Measurements from ENCODE around the gene SF3B2.
A peak's percentile ranks its signal among the peaks of the same experiment; 100 is the strongest.

SF3B2 gene

GRCh38 chr11:66050581-66051231 lies 1.5 kb upstream of the SF3B2 start:
- H3K4me3 ChIP-seq (ENCODE audit: low read depth, low read length), result no peak overlapping the region
- TF ChIP-seq CTCF (IDR thresholded peaks at IDR 0.05; ENCODE audit: insufficient read depth, low read depth, low read length, missing control alignments), result no peak
- DNase-seq (ENCODE audit: low read depth), result no peak

- H3K4me3 ChIP-seq (ENCODE audit: low read depth, low read length), result peak overlapping the region; percentile 54
- no peak for DNase-seq (ENCODE audit: low read depth)
- TF ChIP-seq CTCF (IDR thresholded peaks at IDR 0.05; ENCODE audit: insufficient read depth, low read depth, low read length, missing control alignments), result no peak
Measured at GRCh38 chr11:66051371-66051765, 796 bp upstream of the SF3B2 start.

GRCh38 chr11:66052664-66052982 lies 459 bp downstream of the SF3B2 start:
- no peak for DNase-seq (ENCODE audit: low read depth)
- H3K4me3 ChIP-seq (ENCODE audit: low read depth, low read length), result peak overlapping the region; percentile 83
- no peak for TF ChIP-seq CTCF (IDR thresholded peaks at IDR 0.05; ENCODE audit: insufficient read depth, low read depth, low read length, missing control alignments)

GRCh38 chr11:66055021-66055420 lies 2.9 kb downstream of the SF3B2 start:
- TF ChIP-seq CTCF (IDR thresholded peaks at IDR 0.05; ENCODE audit: insufficient read depth, low read depth, low read length, missing control alignments), result no peak
- no peak for DNase-seq (ENCODE audit: low read depth)
- no peak overlapping the region for H3K4me3 ChIP-seq (ENCODE audit: low read depth, low read length)

- no peak for DNase-seq (ENCODE audit: low read depth)
- H3K4me3 ChIP-seq (ENCODE audit: low read depth, low read length), result no peak overlapping the region
- TF ChIP-seq CTCF (IDR thresholded peaks at IDR 0.05; ENCODE audit: insufficient read depth, low read depth, low read length, missing control alignments), result no peak
Measured at GRCh38 chr11:66056501-66056900, 4.3 kb downstream of the SF3B2 start.

GRCh38 chr11:66059966-66060680 lies 8.0 kb downstream of the SF3B2 start:
- no peak overlapping the region for H3K4me3 ChIP-seq (ENCODE audit: low read depth, low read length)
- DNase-seq (ENCODE audit: low read depth), result no peak
- TF ChIP-seq CTCF (IDR thresholded peaks at IDR 0.05; ENCODE audit: insufficient read depth, low read depth, low read length, missing control alignments), result no peak

GRCh38 chr11:66061268-66061667 lies 9.1 kb downstream of the SF3B2 start:
- DNase-seq (ENCODE audit: low read depth), result no peak

More at GRCh38 chr11:66061268-66061667, 9.1 kb downstream of the SF3B2 start:
- no peak overlapping the region for H3K4me3 ChIP-seq (ENCODE audit: low read depth, low read length)
- TF ChIP-seq CTCF (IDR thresholded peaks at IDR 0.05; ENCODE audit: insufficient read depth, low read depth, low read length, missing control alignments), result no peak
